Measurements from ENCODE around the gene RAC2.

The RAC2 gene

DNA sequence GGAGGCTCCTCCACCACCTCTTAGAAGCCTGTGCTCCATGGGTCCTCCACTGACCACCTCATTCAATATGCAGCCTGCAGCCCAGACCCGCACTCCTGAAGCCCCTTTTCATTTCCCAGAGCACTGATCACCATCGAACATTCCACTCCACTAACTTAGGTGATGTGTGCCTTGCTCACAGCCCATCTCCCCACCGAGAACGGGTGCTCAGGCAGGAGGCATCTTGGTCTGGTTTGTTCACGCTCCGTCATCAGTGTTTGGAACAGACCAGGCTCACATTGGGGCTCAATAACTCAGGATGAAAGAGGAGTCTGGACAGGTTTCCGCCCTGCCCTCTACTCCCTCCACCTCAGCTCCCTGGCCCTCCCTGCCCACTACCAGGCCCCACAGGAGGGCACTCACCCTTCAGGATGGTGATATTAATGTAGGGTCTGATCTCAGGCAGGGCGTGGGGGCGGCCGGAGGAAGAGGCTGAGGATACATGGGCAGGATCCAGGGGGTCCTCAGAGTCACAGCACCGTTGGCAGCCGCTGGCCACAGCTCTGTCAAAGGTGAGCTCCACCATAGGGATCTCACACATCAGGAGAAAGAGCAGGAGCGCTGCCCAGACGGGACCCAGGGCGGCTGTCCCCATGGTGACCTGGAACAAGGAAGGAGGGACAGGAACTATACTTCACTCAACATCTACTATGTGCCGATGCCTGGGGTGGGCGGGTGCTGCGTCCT is 59.1 kb downstream of the RAC2 start:
- no peak for DNase-seq

DNA sequence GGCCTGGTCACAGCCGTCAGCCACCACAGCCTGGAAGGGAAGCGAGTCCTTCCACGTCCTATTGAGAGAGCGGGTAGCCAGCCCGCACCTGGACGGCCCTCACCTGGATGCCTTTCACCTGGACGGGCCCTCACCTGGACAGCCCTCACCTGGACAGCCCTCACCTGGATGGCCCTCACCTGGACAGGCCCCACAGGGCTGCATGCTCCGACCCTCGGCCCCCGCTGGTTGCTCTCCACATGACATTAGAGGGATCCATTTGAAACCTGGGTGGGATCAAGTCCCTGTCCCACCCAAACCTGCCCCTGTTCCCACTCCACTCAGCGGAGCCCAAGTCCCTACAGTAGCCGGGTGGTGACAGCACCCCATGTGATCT is 59.7 kb downstream of the RAC2 start:
- no peak for DNase-seq

DNA sequence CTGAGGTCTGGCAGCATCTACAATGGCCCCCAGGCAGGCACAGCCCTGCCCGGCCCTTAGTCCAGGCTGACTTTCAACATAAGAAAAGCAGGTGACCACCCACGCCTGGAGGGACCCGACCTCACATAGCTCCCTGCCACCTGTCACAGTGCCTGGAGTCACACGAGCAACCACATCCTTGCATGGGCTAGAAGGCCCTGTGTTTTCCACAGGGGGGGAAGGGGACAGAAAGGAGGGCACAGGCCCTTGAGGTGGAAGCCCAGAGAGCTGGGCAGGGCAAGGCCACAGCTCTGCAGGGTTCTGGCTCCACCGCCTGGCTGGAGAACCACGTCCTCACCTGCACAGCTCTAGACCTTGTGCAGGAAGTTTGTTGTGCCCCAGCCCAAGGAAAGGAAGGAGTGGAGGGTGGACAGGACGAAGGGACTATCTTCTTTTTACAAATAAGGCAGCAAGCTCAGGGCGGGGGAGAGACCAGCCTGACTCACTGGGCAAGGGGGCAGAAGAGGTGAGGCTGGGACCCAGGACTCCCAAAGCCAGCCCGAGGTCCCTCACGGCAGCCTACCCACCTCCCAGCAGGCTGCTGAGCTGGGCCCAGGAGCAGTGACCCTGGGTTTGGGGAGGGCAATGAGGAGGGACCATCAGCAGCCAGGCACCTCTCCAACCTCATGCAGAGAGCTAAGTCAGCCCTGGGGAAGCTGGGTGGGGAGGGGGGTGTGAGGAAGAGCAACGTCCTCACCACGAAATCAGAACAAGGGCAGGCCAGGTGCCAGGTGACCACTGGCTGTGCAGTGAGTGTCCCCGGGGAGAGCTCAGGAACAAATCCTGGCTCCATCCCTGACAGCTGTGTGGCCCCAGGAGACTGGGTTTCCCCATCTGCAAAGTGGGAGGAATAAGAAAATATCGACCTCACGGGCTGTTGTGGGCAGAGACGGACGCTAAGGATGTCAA is 60.4 kb downstream of the RAC2 start:
- no peak for DNase-seq

DNA sequence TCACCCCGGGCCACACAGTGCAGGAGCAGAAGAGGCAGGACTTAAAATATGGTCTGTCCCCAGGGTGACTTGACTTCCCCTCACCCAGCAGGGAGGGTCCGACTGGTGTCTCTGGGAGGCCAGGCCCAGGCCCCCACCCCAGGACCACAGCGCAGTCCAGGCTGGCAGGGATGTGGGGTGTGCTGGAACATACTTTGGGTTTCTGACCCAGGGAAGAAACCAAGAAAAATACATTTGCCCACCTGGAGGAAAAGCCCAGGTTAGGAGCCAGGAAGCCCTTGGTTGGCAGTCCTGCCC is 61.2 kb downstream of the RAC2 start:
- DNase-seq = no peak

DNA sequence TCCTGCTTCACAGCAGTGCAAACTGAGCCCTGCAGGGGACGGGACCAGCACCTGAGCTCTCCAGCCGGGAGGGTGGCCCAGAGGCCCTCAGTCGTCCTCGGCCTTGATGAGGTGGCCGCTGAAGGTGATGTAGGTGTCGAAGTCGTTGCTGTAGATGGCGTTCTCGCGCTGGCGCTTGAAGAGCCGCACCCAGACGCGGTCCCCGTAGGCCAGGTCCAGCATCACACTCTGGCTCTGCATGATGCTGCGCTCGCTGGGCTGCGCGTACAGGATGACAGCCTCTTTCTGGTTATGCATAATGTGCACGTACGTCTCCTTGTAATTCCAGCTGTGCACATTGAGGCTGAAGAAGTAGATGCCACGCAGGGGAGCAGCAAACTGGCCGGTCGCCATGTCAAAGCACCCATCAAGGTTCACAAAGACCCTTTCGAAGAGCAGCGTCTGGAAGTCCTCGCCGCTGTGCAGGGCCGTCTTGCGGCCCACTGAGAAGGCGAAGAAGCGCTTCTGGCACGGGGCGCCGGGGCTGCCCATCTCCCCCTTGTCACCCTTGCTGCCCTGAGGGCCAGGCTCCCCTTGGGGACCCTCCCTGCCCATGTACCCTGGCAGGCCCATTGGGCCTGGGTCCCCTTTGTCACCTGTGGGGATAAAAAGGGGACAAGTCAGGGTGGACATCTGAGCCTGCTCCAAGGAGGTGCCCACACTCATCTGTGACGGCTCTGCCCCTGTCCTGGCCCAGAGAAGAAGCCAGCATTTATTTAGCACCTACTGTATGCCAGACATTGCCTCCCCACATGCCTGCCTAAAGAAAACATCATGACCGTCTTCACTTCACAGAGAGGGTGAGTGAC is 61.7 kb downstream of the RAC2 start:
- no peak for DNase-seq

DNA sequence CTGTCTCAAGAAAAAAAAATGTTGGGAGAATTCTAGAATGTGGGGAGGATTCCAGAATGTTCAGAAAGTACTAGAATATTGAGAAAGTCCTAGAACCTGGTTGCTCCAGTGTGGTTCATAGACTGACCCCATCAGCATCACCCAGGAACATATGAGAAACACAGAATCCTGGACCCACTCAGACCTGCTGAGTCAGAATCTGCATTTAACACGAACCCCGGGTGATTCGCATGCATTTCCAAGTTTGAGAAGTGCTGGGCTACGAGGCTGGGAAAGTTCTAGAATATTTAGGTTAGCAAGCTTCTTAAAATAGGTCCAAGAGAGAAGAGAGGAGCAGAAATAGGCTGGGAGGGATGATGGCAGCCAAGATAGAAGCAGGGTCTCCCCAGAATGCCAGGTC is 62.4 kb downstream of the RAC2 start:
- no peak for DNase-seq

DNA sequence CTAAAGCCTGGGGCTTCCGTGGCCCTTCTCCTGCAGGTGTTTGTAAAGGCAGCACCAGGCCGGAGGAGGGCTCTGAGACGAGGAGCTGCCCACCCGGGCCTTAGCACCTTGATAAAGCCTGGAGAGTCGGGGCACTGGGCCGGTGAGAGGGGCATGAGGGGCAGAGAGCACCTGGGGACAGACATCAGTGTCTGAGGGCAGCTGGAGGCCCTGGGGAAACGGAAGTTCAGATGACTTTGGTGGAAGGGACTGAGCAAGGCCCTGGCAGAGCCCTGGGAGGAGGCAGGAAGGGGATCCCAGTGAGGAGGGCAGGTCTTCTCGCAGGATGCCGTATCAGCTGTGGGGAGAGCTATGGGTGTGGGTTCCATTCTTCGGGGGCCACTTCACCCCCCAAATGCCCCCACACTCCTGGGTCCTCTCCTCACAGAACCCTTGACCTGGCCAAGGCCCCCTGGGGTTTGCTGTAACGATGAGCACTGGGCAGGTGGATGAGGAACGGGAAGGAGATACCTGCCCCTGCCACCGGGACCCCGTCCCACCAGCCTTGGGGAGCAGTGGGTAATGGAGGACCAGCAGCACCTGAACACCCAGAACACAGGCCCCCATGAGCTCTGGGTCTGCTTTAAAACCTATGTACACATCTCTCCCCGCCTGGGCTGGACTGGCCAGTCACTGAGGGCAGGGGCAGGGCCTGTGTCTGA is 63.4 kb downstream of the RAC2 start:
- DNase-seq = no peak

DNA sequence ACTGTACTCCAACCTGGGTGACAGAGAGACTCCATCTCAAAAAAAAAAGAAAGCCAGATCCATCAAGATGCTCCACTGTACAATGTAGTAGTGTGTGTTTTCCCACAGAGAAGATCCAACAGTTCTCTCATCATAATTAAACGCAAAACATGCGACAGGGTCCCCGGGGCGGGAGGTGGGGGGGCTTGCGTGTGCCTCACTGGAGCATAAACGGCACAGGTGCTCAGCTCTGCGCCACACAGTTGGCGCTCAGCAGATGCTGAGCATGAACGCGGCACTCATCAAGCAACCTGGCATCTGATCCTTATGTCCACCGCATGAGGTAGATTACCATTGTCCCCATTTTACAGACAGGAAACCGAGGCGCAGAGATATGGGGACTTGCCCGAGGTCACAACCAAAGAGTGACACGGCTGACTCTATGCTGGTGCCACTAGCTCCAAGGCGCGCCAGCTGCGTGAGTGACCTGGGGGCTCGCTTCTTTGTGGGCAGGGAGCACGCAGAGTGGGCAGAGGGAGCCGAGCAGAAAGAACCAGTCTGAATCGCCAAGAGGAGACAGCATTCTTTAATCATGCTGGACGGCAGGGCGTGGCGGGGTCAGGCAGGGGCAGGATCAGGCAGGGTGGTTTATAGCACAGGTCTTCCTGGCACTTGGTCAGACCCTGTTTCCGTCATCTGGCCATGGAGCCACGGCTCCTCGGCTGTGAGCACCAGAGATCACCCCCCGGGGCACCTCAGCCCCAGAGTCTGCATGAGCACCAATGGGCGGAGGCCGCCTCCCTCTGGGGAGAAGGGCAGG is 64.2 kb downstream of the RAC2 start:
- no peak for DNase-seq

DNA sequence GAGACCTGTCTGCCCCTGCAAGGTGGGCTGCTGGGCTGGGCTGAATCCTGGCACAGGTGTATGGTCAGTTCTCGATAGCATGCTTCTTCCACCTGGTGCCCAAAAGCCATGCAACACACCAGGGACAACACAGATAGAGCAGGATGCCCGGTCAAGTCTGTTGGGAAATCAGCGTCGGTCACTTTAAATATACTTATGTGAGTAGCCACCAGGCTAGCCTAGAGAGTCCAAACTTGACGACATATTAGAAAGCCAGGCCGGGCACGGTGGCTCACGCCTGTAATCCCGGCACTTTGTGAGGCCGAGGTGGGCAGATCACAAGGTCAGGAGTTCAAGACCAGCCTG is 65.0 kb downstream of the RAC2 start:
- DNase-seq = no peak

DNA sequence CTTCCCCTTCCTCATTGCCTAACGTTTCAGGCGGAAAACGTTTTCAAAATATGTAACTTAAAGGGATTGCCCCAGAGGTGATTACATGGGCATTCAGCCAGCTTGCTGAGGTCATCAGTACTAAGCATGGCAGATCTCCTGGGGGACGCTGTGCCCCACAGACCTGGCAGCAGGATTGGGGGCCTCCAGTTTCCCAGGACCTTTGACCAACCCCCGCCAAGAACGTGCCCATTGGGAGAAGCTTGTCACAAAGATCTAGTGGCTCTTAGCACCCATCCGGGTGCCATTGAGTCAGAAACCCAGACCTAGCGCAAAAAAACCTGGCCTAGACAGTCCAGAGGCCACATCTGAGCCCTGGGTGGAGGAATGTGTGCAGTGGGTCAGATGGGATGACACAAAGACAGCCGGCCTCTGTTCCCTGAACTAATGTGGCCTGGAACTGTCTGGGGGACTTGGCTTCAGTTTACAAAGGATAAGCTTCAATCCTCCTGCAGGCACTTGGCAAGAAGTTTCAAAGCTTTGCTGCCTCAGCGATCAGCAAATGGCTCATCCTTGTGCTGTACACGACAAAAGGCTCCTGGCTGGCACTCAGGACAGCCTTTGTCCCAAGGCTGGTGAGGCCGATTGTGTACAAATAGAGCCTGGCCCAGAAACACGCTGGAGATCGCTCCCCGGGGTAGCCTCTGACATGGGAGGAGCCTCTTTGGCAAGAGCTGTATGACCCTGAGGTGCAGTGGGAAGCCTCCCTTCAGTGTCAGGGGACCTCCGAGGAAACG is 65.5 kb downstream of the RAC2 start:
- no peak for DNase-seq

DNA sequence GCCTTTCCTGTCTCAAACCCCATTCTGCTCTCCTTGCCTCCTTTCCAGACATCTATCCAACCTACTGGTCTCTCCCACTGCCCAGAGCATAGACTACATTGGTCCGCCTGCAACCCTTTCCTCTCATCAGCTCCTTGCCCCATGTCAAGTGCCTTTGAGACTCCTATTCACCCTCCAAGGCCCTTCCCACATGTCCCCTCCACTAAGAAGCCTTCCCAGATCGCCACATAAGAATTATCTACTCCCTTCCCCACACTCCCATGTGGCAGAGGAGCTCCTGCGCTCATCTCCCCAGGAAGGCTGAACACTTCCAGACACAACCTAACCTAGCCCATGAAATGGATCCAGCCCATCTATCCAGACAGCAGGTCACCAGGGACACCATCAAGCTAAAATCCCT is 66.3 kb downstream of the RAC2 start:
- DNase-seq = no peak

DNA sequence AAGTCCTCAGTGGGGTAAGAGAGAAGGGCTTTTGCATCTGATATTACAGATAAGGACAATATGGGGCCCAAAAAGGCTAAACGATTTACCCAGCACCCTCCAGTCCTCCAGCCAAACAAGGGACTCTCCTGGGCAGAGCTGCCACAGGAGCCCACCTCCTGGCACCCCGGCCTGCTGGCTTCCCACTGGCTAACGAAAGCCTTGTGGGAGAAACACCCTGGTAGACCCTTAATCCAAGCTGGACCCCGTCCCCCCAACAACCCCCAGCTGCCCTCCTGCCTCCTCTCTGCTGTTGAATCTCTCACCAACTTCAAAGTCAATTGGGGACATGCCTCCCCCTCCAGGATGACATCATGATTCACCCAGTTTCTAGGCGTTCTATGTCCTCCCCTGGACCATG is 66.8 kb downstream of the RAC2 start:
- no peak for DNase-seq

DNA sequence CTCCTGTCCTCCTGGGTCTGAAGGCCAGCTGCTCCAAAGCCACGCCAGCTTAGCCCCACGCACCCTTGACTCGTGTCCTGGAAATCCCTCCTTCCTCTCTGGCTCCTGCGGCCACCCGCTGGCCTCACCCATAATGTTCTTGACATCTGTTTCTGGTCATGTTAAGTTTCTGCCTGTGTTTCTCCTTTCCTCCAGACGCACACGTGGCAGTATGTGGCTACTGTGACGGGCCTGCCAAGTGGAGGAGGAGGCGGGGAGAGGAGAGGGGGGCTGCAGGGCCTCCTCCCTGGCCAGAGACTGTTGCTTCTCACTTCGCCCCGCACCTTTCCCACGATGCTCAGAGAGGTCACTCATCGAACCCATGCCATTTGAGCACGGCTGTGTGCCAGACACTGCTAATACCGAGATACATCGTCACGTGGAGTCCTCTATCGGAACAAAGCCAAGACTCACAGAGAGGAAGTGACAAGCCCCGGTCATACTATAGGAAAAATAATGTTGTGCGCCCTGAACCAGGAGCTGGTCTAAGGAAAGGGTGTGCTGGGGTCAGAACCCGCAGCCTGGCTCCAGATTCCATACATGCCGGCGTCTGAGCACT is 67.5 kb downstream of the RAC2 start:
- DNase-seq = no peak

DNA sequence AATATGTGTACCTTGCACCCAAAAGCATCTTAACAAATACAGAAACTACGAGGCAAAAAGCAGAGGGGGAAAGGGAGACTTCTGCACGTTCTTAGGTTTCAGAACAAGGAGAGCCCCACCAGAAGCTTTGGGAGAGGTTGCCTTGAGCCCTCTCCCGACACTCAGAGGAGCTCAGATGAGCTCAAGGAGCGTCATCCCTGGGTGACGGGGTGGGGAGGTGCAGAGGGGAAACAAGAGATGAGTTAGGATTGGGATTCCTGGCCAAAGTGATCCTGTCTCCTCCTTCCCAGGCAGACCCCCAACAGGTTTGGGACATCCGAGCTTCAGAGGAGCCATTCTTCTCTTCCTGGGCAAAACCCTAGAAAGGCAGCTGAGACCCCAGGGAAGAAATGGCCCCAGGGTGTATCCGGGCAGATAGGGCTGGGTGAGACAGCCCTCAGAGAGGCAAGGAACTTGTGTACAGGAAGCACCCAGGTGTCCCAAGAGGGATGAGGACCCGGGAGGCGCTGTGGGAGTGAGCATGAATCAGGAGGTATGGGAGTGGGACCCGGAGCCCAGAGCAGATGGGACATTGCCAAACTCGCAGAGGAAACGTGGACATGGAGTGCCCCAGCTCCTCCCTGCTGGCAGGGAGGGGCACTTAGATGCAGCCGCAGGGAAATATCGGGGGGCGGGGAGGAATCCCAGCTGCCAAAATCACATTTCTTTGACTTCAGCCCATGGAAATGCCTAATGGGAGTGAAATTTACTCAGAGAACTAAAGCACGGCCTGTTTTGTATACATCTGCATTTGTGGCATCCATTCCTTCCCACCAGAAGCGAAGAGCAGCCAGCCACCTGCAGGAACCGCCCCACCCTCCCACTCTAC is 68.4 kb downstream of the RAC2 start:
- DNase-seq = no peak
